AG09309 (cell line): Measurements from ENCODE around the gene KCNH2.
A peak's percentile ranks its signal among the peaks of the same experiment; 100 is the strongest.
"Not testable (repeated sequence)": the region's sequence is repeated elsewhere in the genome, so short reads cannot be mapped to it uniquely, and the experiment has no call there.

Source experiments
- DNase-seq: peaks from one replicate; pipeline ENCODE4 v3.0.0-alpha.2; 2010; ENCODE audit warnings: low read depth
- H3K4me3 ChIP-seq: 2 replicates; pipeline ENCODE4 v1.5.1; 2011; ENCODE audit warnings: mild to moderate bottlenecking, low read depth, low read length, moderate library complexity; ENCODE audit not compliant: control insufficient read depth
- CTCF ChIP-seq: IDR thresholded peaks from 2 replicates; pipeline ENCODE4 v1.5.1; 2011; ENCODE audit warnings: mild to moderate bottlenecking, low read depth, low read length, inconsistent platforms; ENCODE audit not compliant: insufficient read depth, control insufficient read depth; ENCODE audit errors: missing control alignments

KCNH2 gene, protein sequence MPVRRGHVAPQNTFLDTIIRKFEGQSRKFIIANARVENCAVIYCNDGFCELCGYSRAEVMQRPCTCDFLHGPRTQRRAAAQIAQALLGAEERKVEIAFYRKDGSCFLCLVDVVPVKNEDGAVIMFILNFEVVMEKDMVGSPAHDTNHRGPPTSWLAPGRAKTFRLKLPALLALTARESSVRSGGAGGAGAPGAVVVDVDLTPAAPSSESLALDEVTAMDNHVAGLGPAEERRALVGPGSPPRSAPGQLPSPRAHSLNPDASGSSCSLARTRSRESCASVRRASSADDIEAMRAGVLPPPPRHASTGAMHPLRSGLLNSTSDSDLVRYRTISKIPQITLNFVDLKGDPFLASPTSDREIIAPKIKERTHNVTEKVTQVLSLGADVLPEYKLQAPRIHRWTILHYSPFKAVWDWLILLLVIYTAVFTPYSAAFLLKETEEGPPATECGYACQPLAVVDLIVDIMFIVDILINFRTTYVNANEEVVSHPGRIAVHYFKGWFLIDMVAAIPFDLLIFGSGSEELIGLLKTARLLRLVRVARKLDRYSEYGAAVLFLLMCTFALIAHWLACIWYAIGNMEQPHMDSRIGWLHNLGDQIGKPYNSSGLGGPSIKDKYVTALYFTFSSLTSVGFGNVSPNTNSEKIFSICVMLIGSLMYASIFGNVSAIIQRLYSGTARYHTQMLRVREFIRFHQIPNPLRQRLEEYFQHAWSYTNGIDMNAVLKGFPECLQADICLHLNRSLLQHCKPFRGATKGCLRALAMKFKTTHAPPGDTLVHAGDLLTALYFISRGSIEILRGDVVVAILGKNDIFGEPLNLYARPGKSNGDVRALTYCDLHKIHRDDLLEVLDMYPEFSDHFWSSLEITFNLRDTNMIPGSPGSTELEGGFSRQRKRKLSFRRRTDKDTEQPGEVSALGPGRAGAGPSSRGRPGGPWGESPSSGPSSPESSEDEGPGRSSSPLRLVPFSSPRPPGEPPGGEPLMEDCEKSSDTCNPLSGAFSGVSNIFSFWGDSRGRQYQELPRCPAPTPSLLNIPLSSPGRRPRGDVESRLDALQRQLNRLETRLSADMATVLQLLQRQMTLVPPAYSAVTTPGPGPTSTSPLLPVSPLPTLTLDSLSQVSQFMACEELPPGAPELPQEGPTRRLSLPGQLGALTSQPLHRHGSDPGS

GRCh38 chr7:150978126-150978789 lies at the start of gene KCNH2:
Gene KCNH2 (minus strand): TSS chr7:150978321. CDS start chr7:150977913, 408 bp downstream.
- no peak within 1 kb of the TSS for H3K4me3 ChIP-seq
- DNase-seq = no peak
- no peak for TF ChIP-seq CTCF

DNA sequence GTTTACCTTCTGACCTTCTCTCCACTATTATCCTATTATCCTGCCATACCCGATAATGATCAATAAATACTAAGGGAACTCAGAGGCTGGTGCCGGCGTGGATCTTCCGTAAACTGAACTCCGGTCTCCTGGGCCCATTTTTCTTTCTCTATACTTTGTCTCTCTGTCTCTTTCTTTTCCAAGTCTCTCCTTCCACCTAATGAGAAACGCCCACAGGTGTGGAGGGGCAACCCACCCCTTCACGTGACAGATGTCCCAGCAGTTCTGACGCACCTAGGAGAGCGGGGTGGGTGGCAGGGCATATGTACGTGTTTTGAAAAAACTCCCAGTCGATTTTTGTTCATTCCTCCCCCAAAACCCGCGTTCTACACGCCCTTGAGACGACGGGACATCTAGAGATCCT lies 49.6 kb upstream of the KCNH2 start:
- DNase-seq = not testable (repeated sequence)
- H3K4me3 ChIP-seq = peak overlapping the region; percentile 79

- H3K4me3 ChIP-seq, DNase-seq: not testable (repeated sequence)
Observed at GRCh38 chr7:151026771-151027727, 48.9 kb upstream of the KCNH2 start.

DNA sequence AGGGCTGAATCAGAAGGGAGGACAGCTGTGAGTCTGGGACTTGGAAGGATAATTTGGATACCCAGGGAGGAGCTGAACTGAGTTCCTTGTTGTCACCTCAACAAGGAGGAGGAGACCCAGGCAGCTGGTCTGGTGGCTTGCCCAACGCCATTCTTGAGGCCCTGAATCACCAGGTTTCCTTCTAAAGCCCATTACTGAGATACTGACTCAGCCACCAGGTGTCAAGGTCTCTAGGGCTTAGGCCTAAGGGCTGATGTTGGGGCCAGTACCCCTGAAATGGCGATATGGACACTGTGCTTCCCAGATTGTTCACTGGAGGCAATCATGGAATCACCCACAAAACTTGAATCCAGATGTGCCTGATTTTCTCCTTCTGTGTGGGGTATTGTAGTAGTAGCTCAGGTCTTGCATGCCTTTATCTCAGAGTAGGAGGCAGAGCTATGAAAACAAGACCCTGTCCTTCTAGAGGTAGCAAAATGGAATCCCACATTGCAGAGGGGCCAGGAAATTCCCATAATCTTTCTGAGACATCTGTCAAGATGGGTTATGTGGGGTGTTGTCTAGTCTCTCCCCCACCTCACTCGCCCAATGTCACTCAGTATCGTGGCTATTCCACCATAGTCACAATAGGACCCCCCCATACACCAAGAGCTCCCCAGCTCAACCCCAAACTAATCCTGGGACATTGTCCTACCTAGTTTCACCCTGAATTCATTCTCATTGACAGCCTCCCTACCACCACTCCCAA lies 48.0 kb upstream of the KCNH2 start:
- H3K4me3 ChIP-seq = no peak overlapping the region
- DNase-seq = no peak
- no peak for TF ChIP-seq CTCF

DNA sequence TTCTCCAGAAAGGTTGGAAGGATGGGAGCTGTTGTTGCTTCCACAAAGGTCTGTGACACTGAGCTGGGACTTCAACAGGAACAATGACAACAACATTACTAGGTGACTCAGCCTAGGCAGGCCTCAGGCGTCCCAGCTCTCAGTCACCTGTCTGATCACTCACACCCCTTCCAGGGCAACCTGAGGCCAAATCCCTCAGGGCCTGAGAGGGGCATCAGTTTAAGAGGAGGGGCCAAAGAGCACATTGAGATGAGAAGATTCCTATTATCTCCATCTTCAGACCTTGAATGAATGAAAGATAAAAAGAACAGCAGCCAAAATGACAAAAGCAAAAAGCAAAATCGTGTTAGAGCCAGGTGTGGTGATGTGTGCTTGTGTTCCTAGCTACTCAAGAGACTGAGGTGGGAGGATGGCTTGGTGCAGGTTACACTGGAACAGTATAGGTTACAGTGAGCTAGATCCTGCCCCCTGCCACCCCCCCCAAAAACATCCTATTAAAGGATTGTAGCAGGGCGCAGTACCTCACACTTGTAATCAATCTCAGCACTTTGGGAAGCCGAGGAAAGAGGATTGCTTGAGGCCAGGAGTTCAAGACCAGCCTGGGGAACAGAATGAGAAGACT lies 46.4 kb upstream of the KCNH2 start, which contains the start of gene ATG9B:
ATG9B (minus strand) TSS at position 60 of the 622 bp plus-strand sequence. CDS start 71 bp downstream, outside the sequence.
- no peak for TF ChIP-seq CTCF
- DNase-seq = no peak
- H3K4me3 ChIP-seq = no peak within 1 kb of the TSS

GRCh38 chr7:151023232-151023631 lies 45.1 kb upstream of the KCNH2 start:
- no peak overlapping the region for H3K4me3 ChIP-seq
- DNase-seq = no peak
- no peak for TF ChIP-seq CTCF
